GM21528 (cell line): ENCODE measurements around the gene ANKFN1.

Experiments used
- ATAC-seq: cut with Tn5 transposase; IDR thresholded peaks from one replicate; pipeline ENCODE4 v1.9.1; 2021; ENCODE audit warnings: mild to moderate bottlenecking, moderate library complexity; ENCODE audit not compliant: unreplicated experiment, low FRiP score

The ANKFN1 gene

GRCh38 chr17:56540836-56541235 is 387.6 kb downstream of the ANKFN1 start:
- no peak for ATAC-seq

- ATAC-seq = no peak
Observed at GRCh38 chr17:56543280-56543679, 390.0 kb downstream of the ANKFN1 start.

DNA sequence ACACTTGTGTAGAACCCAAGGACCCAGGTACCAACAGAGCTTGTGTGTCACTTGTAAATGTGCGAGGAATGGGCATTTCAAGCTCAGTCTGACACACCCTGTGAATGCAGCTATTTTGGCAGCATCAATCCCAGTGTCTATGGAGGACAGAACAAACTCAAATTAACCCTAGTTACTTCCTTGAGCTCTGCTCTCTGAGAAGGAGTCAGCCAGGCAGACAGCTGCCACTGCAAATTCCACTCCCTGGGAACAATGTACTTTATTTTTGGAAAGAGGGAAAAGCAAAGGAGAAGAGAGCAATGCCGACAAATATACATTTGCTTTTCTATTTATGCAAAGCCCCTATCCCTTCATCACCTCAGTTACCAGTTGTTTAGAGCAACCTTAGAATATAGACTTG is 391.8 kb downstream of the ANKFN1 start:
- ATAC-seq = no peak

DNA sequence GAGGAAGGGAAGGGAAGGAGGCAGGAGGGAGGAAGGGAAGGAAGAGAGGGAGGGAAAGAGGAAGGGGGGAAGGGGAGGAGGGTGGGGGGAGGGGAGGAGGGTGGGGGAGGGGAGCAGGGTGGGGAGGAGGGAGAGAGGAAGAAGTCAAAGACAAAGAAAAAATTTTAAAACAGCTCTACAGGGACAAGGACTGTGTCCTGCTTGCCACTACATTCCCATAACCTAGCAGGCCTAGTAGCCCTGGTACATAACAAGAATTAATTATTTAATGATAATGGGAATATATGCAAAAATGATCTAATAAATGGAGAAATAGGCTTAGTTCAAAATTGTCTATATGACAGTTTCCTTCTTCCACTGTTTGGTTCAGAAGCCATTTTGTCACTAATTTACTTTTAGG is 392.7 kb downstream of the ANKFN1 start:
- ATAC-seq = no peak

DNA sequence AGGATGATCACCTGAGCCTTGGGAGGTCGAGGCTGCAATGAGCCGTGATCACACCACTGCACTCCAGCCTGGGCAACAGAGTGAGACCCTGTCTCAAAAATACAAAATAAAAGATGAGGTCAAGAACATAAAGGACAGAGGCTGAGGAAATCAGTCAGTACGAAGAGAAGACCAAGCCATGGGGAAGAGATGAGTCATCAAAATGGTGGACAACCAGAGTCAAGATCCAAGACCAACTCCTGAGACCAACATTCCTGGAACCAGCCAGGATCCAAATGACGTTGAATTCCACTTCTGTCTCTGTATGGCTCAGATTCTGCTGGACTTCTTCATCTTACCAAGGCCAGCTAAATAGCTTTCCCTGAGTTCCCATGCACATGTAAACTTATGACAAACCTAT is 395.4 kb downstream of the ANKFN1 start:
- ATAC-seq = no peak

- no peak for ATAC-seq
Observed at GRCh38 chr17:56549501-56549900, 396.2 kb downstream of the ANKFN1 start.

- ATAC-seq = no peak
Observed at GRCh38 chr17:56557682-56558081, 404.4 kb downstream of the ANKFN1 start.

GRCh38 chr17:56558088-56558487 is 404.8 kb downstream of the ANKFN1 start:
- no peak for ATAC-seq
